HEK293T (cell line): ENCODE data around the gene DHRS7C.

Source experiments
- CTCF ChIA-PET: fragments of 350-600 bp; formaldehyde crosslinking; extraction: SDS; loops from one replicate; lab custom pipeline; 2021; ENCODE audit warnings: antibody characterized with exemption, inconsistent platforms; lab: Yijun Ruan, JAX
- POLR2A ChIA-PET: fragments of 350-600 bp; formaldehyde crosslinking; extraction: SDS; loops from one replicate; lab custom pipeline; 2020; ENCODE audit warnings: antibody characterized with exemption, inconsistent platforms; lab: Yijun Ruan, JAX
- DNase-seq: peaks from one replicate; pipeline ENCODE4 v3.0.0; 2012; ENCODE audit warnings: mixed read lengths; ENCODE audit errors: extremely low spot score
- ARNT ChIP-seq: fragments of 450-650 bp; IDR thresholded peaks from 2 replicates; pipeline ENCODE4 v1.6.1; 2017; ENCODE audit warnings: mild to moderate bottlenecking
- BHLHE40 ChIP-seq: fragments of 450-650 bp; IDR thresholded peaks from 2 replicates; pipeline ENCODE4 v1.6.1; 2016; ENCODE audit warnings: mild to moderate bottlenecking, moderate library complexity, borderline replicate concordance
- CTBP1 ChIP-seq: fragments of 450-650 bp; IDR thresholded peaks from 2 replicates; pipeline ENCODE4 v1.6.1; 2016; ENCODE audit warnings: borderline replicate concordance
- ELF4 ChIP-seq: fragments of 450-650 bp; IDR thresholded peaks from 2 replicates; pipeline ENCODE4 v1.6.1; 2017; ENCODE audit warnings: antibody characterized with exemption
- FOXA1 ChIP-seq: fragments of 450-650 bp; IDR thresholded peaks from 2 replicates; pipeline ENCODE4 v1.6.1; 2016; ENCODE audit warnings: mild to moderate bottlenecking
- FOXK2 ChIP-seq: fragments of 450-650 bp; IDR thresholded peaks from 2 replicates; pipeline ENCODE4 v1.6.1; 2016; ENCODE audit warnings: mild to moderate bottlenecking
- FOXM1 ChIP-seq: fragments of 450-650 bp; IDR thresholded peaks from 2 replicates; pipeline ENCODE4 v1.6.1; 2017; ENCODE audit warnings: mild to moderate bottlenecking, borderline replicate concordance
- HDGF ChIP-seq: fragments of 450-650 bp; IDR thresholded peaks from 2 replicates; pipeline ENCODE4 v1.6.1; 2017; ENCODE audit warnings: antibody characterized with exemption, borderline replicate concordance
- L3MBTL2 ChIP-seq: fragments of 450-650 bp; conservative IDR thresholded peaks from 2 replicates; pipeline ENCODE4 v1.6.1; 2016; ENCODE audit warnings: mild to moderate bottlenecking
- LEF1 ChIP-seq: fragments of 450-650 bp; IDR thresholded peaks from 2 replicates; pipeline ENCODE4 v1.6.1; 2017; ENCODE audit warnings: mild to moderate bottlenecking, borderline replicate concordance
- NFRKB ChIP-seq: fragments of 450-650 bp; IDR thresholded peaks from 2 replicates; pipeline ENCODE4 v1.6.1; 2016; ENCODE audit warnings: mild to moderate bottlenecking, moderate library complexity
- PKNOX1 ChIP-seq: fragments of 450-650 bp; IDR thresholded peaks from 2 replicates; pipeline ENCODE4 v1.6.1; 2016
- SP1 ChIP-seq: fragments of 450-650 bp; IDR thresholded peaks from 2 replicates; pipeline ENCODE4 v1.6.1; 2017
- SUZ12 ChIP-seq: fragments of 450-650 bp; IDR thresholded peaks from 2 replicates; pipeline ENCODE4 v1.6.1; 2016; ENCODE audit warnings: mild to moderate bottlenecking
- TARDBP ChIP-seq: fragments of 450-650 bp; IDR thresholded peaks from 2 replicates; pipeline ENCODE4 v1.6.1; 2016
- ZNF384 ChIP-seq: fragments of 450-650 bp; IDR thresholded peaks from 2 replicates; pipeline ENCODE4 v1.6.1; 2016

The DHRS7C gene

DNA sequence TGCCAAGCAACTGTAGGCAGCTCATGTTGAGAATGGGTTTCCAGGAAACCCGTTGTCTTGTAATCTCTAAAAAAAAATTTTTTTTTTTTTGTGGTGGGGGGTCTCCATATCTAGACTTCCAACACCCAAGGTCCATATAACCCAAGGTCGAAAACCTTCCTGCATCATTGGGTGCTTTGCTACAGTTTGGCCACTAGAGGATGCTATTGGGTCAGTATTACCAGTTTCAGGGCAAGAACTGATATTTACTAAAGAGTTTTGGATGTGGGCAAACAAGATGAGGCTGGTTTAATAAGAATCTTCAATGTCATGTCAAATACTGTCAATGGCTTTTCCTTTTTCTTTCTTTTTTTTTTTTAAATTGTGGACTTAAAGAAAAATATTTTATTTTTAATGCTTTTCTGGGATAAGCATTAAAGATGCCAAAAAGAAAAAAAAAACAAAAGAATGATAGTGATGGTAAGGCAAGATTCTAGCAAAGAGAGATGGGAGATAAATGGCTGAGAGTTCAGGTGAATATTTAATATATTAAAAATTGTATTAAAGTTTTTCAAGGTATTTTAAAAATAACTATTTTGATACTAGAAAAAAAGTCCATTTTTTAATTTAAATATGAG is 62.2 kb downstream of the DHRS7C start:
- ChIA-PET POLR2A (no interaction called here), CTCF (interaction anchor here (0.7 to 1.2 kb wide), 5 partner anchors 14 to 554 kb away, joined by 3 to 7 read pairs (median 3); no protein-coding TSS in a partner anchor)
- no peak for TF ChIP-seq ZNF384
- no peak for TF ChIP-seq BHLHE40
- no peak for TF ChIP-seq FOXA1
- no peak for TF ChIP-seq TARDBP
- no peak for TF ChIP-seq HDGF
- no peak for TF ChIP-seq L3MBTL2
- no peak for TF ChIP-seq ARNT
- no peak for TF ChIP-seq NFRKB
- no peak for TF ChIP-seq SUZ12
- no peak for TF ChIP-seq CTBP1
- no peak for TF ChIP-seq LEF1
- peak; percentile 63 for DNase-seq

DNA sequence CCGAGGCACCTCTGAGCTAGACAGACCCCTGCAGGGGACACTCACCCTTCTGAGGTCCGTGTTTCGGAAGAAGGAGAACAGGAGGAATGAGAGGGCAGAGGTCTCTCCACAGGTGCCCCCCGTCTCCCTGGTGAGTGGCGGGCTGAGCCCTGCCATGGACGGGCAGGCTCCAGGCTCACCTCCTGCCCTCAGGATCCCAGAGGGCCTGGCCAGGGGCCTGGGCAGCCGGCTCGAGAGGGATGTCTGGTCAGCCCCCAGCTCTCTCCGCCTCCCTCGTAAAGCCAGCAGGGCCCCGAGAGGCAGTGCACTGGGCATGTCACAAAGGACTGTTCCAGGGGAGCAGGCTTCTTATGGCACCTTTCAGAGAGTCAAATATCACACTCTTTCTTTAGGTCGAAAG is 62.8 kb downstream of the DHRS7C start:
- TF ChIP-seq PKNOX1 (no peak), L3MBTL2 (no peak), SP1 (no peak)
- CTCF ChIA-PET, result interaction anchor here (0.6 to 1.2 kb wide), 7 partner anchors 13 to 554 kb away, joined by 3 to 7 read pairs (median 3); no protein-coding TSS in a partner anchor
- POLR2A ChIA-PET, result no interaction called here
- DNase-seq, result no peak

DNA sequence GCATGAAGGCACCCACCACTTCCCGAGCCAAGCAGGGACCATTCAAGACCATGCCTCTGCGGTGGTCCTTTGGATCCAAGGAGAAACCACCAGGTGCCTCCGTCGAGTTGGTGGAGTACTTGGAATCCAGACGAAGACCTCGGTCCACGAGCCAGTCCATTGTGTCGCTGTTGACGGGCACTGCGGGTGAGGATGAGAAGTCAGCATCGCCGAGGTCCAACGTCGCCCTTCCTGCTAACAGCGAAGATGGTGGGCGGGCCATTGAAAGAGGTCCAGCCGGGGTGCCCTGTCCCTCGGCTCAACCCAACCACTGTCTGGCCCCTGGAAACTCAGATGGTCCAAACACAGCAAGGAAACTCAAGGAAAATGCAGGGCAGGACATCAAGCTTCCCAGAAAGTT is 63.4 kb downstream of the DHRS7C start:
- CTCF ChIA-PET, result interaction anchor here (0.6 to 1.2 kb wide), 5 partner anchors 13 to 431 kb away, joined by 3 to 7 read pairs (median 3); no protein-coding TSS in a partner anchor
- TF ChIP-seq FOXA1 (no peak), L3MBTL2 (no peak), PKNOX1 (no peak), FOXM1 (no peak), SP1 (no peak), BHLHE40 (no peak), TARDBP (no peak), LEF1 (no peak), ARNT (no peak), CTBP1 (no peak), FOXK2 (no peak), HDGF (no peak), ZNF384 (no peak), ELF4 (no peak), SUZ12 (no peak), NFRKB (no peak)

GRCh38 chr17:9726291-9726690 is 65.1 kb downstream of the DHRS7C start:
- ChIA-PET CTCF (no interaction called here), POLR2A (no interaction called here)
- no peak for TF ChIP-seq TARDBP
- TF ChIP-seq NFRKB, result no peak
- no peak for TF ChIP-seq ARNT
- no peak for TF ChIP-seq ZNF384
- TF ChIP-seq HDGF, result no peak
- no peak for TF ChIP-seq ELF4
- TF ChIP-seq SP1, result no peak
- TF ChIP-seq L3MBTL2, result no peak
- no peak for TF ChIP-seq CTBP1
- no peak for TF ChIP-seq LEF1
- TF ChIP-seq FOXA1, result no peak
- no peak for TF ChIP-seq FOXM1
- DNase-seq, result no peak

More for the DNA sequence above, 63.4 kb downstream of the DHRS7C start:
- DNase-seq, result no peak
- POLR2A ChIA-PET, result no interaction called here

- TF ChIP-seq PKNOX1 (no peak), HDGF (no peak), L3MBTL2 (no peak), FOXM1 (no peak), NFRKB (no peak)
- DNase-seq, result no peak
- CTCF ChIA-PET, result no interaction called here
- POLR2A ChIA-PET, result no interaction called here
Measured at GRCh38 chr17:9725575-9725974, 65.8 kb downstream of the DHRS7C start.
